HG02840 (cell line): ENCODE results near the gene PYGB.

Experiments used
- ATAC-seq: cut with Tn5 transposase; IDR thresholded peaks from one replicate; pipeline ENCODE4 v1.9.1; 2021; ENCODE audit warnings: mild to moderate bottlenecking, moderate library complexity, moderate number of reproducible peaks; ENCODE audit not compliant: unreplicated experiment, low FRiP score

Gene PYGB

DNA sequence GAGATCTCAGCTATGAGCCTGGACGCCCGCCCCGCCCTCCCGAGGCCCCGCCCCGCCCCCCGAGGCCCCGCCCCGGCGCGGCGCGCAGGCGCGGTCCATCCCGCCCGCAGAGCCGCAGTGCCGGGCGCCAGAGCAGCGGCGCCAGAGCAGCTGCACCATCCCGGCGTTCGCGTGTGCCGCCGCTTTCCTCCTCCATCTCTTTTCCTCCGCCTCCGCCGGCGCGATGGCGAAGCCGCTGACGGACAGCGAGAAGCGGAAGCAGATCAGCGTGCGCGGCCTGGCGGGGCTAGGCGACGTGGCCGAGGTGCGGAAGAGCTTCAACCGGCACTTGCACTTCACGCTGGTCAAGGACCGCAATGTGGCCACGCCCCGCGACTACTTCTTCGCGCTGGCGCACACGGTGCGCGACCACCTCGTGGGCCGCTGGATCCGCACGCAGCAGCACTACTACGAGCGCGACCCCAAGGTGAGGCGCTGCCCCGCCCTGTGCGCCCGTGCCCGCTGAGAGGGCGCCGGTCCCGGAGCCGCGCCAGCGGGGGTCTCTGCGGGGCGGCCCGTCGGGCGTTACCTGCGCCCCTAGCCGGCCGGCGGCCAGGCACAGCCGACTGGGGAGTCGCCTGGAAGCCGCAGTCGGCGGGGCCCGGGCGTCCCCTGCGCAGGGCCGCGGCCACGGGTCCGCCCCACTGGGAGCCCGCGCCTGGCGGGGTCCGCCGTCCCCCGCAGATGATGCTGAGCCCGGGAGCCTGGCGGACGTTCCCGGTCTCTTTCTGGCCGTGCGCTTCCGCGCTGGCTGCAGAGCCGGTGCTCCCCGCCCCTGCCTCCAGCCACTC, at the start of gene PYGB:
TSS of gene PYGB (plus strand) at position 130 of the 830 bp plus-strand sequence. CDS start at position 224, 94 bp downstream.
- ATAC-seq, result peak; percentile 72

DNA sequence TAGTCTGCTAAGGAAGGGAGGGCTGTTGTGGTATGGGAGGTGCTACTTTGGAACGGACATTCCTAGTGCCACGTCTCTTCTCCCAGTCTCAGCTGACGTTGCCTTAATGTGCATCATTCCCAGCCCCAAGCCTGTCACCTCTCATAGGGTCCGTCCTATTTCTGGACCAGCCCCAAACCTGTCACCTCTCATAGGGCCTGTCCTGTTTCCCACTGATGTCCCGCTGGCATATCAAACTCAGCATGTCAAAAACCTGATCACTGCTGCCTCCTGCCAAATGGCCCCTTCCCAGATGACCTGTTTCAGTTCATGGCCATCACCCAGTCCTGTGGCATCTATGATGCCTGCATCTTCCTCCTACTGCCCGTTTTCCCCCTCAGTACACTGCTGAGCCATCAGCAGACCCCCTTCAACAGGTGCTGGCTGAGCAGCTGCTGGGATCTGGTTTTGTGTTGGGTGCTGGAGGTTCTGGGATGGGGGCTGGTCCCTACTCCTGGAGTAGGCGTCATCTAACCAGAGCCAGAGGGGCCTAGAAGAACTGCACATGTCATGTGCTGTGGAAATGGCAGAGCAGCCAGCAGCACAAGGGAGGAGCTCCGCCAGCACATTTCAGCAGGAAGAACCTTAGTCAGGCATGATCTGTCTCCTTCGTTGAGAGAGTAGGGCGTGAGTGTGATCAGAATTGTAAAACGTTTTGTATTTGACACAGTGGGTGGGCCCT, 49.1 kb upstream of the PYGB start:
- ATAC-seq, result no peak

DNA sequence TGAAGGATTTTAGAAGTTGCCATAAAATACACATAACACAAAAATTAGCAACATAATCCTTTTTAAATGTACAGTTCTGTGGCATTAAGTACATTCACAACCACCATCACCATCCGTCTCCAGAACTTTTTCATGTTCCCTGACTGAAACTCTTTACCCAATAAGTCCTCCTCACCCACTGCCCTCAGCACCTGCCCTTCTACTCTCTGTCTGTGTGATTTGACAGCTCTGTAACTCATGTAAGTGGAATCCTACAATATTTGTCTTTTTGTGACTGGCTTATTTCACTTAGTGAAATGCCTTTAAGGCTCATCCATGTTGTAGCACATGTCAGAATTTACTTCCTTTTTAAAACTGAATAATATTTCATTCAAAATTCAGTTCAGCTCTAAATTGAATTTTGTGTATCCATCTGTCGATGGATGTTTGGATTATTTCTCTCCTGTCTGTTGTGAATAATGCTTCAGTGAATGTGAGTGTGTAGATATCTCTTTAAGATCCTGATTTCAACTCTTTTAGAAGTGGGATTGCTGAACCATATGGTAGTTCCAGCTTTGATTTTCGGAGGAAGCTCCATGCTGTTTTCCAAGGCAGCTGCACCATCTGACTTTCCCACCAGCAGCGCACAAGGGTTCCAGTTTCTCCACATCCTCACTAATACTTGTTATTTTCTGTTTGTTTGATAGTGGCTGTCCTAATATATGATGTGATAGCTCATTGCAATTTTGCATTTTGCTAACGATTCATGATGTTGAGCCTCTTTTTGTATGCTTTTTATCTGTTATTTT, 48.2 kb upstream of the PYGB start:
- no peak for ATAC-seq

DNA sequence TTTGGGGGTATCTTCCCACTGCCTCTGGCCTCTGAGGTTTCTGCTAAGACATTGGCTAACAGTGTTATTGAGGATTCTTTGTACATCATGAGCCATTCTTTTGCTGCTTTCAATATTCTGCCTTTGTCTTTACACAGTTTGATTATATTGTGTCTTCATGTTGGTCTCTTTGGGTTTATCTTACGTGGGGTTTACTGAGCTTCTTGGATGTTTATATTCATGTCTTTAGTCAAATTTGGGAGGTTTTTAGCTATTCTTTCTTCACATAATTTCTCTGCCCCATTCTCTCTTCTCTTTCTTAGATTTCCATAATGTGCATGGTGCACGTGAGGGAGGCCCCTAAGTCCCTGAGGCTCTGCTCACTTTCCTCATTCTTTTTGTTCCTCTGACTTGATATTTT, 44.8 kb upstream of the PYGB start:
- no peak for ATAC-seq

- no peak for ATAC-seq
Measured at GRCh38 chr20:25203871-25204320, 44.0 kb upstream of the PYGB start.

DNA sequence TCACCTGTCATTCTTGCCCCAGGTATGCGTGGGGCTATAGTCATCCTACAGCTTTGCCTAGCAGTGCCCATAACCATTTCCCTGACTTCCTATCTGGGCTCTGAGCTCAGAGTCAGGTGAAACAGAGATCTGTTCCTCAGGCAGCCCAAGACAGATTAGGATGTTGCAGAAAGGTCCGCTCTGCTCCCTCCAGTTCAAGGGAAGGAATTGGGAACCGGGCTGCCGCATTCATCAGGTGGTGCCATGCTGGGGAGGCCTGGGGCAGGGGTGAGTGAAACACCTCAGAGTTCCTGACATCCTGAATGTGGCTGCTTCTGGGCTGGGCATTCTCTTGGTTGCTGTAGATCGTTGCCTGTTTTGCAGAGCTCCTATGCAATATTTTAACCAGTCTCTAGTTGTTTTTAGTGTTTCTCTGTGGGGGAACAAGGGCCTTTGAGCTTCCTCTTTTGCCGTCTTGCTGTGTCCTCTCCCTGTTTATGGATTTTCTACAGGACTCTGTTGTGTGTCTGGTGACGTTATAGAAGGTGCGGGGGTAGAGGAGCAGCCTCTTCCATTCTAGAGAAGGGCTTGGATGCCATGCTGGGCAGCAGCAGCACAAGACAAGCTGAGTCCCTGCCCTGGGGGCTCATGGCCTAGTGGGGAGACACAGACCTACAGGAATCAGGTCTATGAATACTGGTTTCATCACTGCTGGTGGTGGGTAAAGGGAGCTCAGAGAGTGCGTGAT, 43.2 kb upstream of the PYGB start:
- no peak for ATAC-seq

DNA sequence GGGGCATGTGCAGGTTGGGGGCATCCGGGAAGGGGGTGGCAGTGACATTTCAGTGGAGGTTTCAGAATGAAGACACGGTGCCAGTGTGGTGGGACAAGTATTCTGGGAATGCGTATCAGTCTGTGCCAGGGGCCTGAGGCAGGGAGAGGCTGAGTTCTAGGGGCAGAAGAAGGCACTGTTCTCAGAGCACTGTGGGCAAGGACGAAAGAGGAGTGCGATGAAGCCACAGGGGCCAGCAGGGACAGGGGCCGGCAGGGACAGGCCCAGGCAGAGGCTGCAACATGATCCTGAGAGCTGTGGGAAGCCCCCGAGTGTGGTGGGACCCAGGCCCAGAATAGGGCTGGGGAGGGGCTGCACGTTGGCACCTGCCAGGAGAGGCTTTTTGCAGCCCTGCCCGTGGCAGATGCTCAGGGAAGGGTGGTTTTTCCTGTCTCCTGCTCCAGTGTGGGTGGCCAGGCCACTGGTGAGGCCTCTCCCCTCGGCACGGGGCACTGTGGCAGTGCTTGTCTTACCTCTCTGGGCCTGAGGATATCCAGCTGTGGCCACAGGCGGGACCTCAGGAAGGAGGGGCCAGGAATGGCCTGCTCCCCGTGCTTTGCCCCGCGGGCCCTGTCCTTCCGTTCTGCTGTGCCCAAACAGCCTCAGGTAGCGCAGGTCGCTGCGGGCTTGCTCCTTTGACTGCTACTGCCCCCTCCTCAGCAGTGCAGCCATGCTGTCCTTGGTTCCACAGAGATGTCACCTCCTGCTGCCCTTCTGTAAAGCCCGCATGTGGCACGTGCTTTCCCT, 42.4 kb upstream of the PYGB start:
- ATAC-seq, result no peak

DNA sequence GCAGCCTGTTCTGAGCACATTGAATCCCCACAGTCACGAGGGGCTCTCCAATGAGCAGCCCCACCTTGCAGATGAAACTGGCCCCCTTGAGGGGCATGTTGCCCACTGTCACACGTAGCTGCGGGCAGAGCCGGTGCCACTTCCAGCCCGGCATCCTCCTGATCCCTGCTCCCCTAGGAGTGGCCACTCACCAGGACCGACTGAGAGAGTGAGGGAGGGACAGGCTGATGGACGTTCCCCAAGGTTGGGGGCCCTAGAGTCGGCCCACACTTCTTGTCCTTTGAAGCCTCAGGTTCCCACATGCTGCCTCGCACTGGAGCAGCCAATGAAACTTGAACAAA, 41.9 kb upstream of the PYGB start:
- no peak for ATAC-seq

GRCh38 chr20:25206548-25206947, 41.3 kb upstream of the PYGB start:
- ATAC-seq, result no peak

DNA sequence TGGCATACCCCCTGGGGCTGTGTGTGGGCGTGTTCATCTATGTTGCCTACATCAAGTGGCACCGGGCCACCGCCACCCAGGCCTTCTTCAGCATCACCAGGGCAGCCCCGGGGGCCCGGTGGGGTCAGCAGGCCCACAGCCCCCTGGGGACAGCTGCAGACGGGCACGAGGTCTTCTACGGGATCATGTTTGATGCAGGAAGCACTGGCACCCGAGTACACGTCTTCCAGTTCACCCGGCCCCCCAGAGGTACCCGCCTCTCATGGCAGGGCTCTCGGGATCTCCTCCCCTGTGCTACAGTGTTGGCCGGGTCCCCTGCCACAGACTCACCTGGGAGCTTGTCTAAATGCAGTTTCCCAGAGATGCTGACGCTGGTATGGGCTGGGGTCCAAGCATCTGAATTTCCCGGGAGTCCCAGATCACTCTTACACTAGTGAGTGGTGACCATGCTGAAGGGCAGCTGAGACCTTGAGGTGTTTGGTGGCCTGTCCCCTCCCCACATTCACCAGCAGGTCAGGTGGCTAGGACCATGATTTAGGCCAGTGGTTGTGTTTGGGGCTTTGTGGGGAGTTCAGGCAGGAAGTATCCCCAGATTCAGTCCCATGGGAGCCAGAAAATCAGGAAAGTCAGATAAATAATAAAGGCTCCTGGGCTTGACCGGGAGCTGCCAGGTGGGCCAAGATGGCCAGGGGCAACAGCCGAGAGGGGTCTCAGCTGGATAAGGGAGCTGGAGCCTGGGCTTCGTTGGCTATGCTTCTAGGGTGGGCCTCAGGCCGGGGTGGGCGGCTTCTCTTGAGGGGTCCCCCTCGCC, 40.5 kb upstream of the PYGB start:
- ATAC-seq, result no peak

- ATAC-seq, result no peak
Measured at GRCh38 chr20:25207960-25208534, 39.8 kb upstream of the PYGB start.

DNA sequence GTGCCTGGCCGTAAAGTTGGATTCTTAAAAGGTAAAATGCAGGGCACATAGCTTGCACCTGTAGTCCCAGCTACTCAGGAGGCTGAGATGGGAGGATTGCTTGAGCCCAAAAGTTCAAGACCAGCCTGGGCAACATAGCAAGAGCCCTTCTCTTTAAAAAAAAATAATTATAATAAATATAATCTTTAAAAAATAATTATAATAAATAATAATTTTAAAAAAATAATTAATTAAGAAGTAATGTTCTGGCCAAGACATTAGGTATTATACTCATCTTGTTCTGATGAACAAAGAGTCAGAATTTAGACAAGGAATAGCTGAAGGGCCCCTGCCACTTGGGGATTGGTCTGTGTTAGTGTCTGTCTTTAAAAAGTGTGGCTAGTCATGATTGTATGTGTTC, 38.5 kb upstream of the PYGB start:
- no peak for ATAC-seq

DNA sequence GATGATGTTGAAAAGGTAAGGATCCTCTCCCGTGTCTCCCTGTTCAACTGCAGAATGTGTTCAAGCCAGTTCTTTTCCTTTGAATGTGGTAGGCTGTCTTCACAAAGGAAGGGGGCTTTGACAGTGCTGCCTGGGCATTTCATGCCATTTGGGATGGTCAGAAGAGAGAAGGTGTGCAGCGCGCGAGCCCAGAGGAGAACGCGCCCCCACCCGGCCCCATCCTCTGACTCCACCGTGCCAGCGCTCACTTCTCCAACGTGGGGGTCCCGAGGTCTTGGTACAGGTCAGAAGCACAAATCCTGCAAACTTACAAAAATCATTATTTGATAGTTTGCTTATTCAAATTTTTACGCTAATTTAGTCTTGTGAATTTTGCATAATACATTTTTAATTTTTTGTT, 38.0 kb upstream of the PYGB start:
- ATAC-seq, result no peak

- ATAC-seq, result no peak
Measured at GRCh38 chr20:25211273-25211672, 36.6 kb upstream of the PYGB start.

- ATAC-seq, result no peak
Measured at GRCh38 chr20:25212242-25212641, 35.6 kb upstream of the PYGB start.

- no peak for ATAC-seq
Measured at GRCh38 chr20:25213566-25214425, 34.1 kb upstream of the PYGB start.

- no peak for ATAC-seq
Measured at GRCh38 chr20:25214426-25214790, 33.5 kb upstream of the PYGB start.

DNA sequence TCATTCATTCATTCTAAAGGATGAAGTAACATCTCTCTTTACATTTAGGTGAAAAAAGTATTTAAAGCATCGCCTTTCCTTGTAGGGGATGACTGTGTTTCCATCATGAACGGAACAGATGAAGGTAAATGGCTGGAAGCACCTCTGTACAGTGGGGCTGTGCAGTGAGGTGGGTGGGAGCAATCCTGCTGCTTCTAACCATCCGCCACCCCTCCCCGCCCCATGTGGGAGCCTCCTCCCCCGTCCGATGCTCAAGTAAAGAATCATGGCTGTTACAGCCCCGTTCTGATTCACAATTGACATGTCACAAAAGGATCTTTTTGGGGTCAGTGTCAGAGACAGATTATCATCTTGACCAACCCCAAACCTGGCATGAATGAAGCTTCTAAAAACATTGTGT, 33.1 kb upstream of the PYGB start:
- ATAC-seq, result no peak
